PC-3 (cell line): ENCODE results near the gene CHD5.

Experiments used
- EZH2 ChIP-seq: fragments of 300-600 bp; sonication (generic); IDR thresholded peaks from one replicate; pipeline ENCODE4 v1.6.1; 2017; ENCODE audit warnings: antibody characterized with exemption, mild to moderate bottlenecking, low read length; ENCODE audit not compliant: unreplicated experiment
- EZH2phosphoT487 ChIP-seq: fragments of 300-600 bp; sonication (generic); IDR thresholded peaks from 2 replicates; pipeline ENCODE4 v1.6.1; 2018; ENCODE audit warnings: mild to moderate bottlenecking, antibody characterized with exemption, low read length, borderline replicate concordance
- TF ChIP-seq, protein P1 (sequence below): fragments of 300-600 bp; sonication (generic); conservative IDR thresholded peaks from 2 replicates; pipeline ENCODE4 v1.5.1; 2017; ENCODE audit warnings: antibody characterized with exemption, low read depth, mild to moderate bottlenecking, low read length

DNA sequence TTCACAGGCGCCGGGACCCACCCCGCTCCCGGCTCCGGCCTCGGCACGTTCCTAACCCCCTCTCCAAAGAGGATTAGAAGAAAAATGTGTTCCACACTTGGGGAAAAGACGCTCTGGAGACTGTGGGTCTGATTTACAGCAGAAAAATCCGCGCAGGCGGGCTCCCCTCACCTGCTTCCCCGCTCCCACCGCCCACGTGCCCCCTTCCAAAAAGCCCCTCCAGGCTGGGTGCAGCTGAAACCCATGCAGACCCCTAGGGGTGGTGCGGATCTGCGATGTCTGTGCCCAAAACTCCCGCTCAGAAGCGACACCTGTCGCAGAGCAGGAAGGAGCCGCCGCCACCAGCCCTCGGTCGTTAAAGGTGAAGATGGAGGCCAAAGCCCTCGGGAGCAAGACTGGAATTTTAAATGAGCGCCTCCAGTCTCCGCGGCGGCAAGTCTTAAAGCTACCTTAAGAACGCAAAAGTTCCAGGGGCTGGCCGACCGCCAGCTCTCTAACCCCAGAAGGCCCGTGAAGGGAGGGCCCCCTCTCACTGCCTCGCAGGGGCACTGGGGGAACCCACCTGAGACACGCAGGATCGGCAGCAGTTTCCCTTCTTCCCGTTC, 688 bp upstream of the CHD5 start:
- TF ChIP-seq, protein P1, sequence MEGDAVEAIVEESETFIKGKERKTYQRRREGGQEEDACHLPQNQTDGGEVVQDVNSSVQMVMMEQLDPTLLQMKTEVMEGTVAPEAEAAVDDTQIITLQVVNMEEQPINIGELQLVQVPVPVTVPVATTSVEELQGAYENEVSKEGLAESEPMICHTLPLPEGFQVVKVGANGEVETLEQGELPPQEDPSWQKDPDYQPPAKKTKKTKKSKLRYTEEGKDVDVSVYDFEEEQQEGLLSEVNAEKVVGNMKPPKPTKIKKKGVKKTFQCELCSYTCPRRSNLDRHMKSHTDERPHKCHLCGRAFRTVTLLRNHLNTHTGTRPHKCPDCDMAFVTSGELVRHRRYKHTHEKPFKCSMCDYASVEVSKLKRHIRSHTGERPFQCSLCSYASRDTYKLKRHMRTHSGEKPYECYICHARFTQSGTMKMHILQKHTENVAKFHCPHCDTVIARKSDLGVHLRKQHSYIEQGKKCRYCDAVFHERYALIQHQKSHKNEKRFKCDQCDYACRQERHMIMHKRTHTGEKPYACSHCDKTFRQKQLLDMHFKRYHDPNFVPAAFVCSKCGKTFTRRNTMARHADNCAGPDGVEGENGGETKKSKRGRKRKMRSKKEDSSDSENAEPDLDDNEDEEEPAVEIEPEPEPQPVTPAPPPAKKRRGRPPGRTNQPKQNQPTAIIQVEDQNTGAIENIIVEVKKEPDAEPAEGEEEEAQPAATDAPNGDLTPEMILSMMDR = no peak
- TF ChIP-seq EZH2phosphoT487 = no peak
- TF ChIP-seq EZH2 = peak; percentile 1
